ENCODE measurements around the gene POLR2C.

Gene POLR2C

DNA sequence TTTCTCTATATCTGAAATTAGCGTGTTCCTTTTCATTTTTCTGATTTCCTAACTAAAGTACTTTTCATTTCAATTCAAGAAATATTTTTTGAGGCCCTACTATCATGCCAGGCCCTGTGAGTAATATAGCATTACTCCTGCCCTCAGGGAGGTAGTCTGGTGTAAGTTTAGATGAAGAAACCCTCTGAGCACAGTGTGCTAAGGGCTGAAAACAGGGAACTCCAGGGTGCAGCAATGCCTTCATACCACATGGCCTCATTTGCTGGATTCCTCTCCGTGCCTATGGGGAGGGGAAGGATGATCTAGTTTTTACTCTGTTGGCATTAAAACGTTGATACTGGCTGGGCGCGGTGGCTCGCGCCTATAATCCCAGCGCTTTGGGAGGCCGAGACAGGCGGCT lies 10.5 kb upstream of the POLR2C start:
- DNase-seq (ENCODE audit: low spot score), result no peak

DNA sequence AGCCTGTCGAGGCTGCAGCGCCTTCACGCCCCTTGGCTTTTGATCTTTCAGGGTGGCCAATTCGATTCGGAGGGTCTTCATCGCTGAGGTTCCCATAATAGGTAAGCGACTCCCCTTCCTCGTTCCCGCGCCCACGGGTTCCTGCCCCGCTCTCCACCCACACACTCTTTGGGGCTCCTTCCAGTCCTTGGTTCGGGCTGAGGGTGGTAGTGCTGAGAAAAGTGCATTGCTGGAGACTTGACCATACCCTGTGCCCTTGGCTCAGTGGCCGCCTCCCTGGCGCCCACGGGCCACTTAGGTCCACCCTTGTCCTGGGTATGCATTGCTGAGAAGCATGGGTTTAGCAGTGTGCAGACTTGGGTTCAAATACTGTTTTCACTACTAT lies 491 bp downstream of the POLR2C start:
- no peak for DNase-seq (ENCODE audit: low spot score)

- DNase-seq (ENCODE audit: low spot score), result no peak
Observed at GRCh38 chr16:57464523-57464922, 2.0 kb downstream of the POLR2C start.

DNA sequence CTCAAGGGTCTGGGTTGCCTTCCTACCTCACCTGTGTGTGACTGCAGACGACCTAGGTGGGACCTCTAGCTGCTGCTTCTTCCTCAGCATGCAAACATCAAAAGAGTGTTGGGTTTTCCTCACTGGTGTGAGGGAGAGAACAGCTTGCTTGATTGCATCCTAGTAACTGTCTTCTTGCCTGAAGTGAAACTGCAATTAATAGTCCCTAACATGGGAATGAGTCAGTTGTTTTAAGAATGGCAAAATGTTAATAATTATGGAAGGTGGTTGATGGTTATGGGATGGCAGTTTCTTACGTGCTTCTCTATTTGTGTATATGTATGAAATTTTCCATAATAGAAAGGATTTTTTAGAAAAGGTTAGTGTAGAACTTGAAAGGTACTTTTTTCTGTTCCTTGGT lies 5.9 kb downstream of the POLR2C start:
- no peak for DNase-seq (ENCODE audit: low spot score)

GRCh38 chr16:57469046-57469445 lies 6.6 kb downstream of the POLR2C start:
- DNase-seq (ENCODE audit: low spot score), result no peak

DNA sequence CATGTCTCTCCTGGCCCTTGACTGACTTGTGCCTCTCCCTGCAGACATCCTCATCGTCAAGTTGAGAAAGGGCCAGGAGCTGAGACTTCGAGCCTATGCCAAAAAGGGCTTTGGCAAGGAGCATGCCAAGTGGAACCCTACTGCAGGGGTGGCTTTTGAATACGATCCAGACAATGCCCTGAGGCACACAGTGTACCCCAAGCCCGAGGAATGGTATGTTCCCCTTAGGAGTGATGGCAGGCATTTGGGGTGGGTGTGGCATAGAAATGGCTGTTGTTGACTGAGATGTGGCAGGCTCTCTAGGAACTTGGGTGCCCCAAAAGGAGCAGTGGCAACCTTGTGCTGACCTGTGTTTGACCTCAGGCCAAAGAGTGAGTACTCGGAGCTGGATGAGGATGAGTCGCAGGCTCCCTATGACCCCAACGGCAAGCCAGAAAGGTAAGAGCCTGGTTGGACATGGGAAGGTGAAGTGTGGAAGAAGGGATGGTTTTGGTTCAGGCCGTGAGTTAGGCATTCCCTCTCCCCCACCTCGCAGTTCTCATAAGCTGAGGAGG lies 7.5 kb downstream of the POLR2C start:
- DNase-seq (ENCODE audit: low spot score), result no peak

GRCh38 chr16:57470711-57471110 lies 8.2 kb downstream of the POLR2C start:
- DNase-seq (ENCODE audit: low spot score), result no peak

DNA sequence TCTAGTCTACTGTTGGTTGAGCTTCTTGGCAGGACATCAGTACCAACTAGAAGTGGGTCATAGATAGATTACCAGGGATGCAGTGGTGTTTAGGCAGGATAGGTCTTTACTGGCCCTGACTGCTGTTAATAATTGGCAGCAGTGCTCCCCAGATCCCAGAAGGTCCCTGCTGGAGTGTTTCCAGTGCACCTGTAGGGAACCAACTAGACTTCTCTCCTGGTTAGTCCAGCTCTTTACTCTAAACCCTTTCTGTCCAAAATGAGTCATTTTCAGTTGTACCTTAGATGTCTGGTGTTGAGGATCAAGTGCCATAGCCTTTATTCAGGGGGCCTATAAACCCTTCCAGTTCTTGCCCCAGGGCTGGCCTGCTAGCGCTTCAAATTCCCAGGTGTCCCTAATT lies 8.7 kb downstream of the POLR2C start:
- no peak for DNase-seq (ENCODE audit: low spot score)

GRCh38 chr16:57471852-57472664 lies 9.6 kb downstream of the POLR2C start:
- DNase-seq (ENCODE audit: low spot score), result peak; percentile 92

- DNase-seq (ENCODE audit: low spot score), result no peak
Observed at GRCh38 chr16:57472665-57473060, 10.2 kb downstream of the POLR2C start.

DNA sequence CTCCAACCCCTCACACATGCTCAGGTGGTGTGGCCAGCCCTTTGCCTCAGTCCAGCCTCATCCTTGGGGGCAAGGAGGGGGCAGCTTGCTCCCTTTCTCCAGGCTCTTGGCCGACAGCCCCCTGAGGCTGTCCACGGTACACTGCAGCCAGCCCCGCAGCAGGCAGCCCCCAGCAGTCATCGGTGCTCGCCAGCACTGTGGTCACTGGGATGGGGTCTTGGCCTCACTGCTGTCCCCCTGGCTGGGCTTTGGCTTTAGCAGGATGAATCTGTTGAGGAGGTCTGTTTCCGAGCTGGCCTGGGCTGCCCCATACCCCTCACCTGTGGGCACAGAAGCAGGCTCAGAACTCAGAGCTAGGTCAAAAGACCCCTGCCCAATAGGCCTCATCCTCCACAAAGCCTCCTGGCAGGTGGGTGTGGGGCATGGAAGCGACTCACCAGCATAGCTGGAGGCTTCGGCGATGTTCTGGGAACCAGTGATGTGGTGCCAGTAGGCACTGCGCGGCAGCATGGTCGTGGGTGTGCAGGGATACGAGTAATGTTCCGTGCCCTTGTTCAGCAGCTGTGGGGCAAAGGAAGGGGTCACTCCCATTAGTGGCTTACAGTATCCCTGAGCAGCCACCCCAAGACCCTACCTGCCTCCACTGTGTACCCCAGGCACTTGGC lies 10.8 kb downstream of the POLR2C start:
- no peak for DNase-seq (ENCODE audit: low spot score)

DNA sequence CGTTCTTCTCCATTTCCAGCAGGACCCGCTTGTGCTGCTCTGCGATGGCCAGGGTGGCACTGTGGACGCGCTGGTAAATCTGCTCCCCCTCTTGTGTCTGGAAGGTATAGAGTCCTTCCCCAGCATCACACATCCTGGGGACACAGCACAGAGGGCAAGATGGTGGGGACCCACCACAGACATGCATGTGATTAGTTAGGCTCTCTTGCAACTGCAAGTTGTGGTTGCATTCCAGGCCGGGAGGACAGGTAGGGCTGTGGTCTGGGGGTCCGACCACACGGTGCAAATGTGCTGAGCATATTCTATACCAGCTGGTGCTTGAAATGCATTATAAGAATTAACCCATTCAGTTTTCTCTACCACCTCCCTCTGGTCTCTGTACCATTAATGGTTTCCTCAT lies 11.4 kb downstream of the POLR2C start:
- DNase-seq (ENCODE audit: low spot score), result no peak

GRCh38 chr16:57474671-57475661 lies 12.5 kb downstream of the POLR2C start:
- DNase-seq (ENCODE audit: low spot score), result no peak

DNA sequence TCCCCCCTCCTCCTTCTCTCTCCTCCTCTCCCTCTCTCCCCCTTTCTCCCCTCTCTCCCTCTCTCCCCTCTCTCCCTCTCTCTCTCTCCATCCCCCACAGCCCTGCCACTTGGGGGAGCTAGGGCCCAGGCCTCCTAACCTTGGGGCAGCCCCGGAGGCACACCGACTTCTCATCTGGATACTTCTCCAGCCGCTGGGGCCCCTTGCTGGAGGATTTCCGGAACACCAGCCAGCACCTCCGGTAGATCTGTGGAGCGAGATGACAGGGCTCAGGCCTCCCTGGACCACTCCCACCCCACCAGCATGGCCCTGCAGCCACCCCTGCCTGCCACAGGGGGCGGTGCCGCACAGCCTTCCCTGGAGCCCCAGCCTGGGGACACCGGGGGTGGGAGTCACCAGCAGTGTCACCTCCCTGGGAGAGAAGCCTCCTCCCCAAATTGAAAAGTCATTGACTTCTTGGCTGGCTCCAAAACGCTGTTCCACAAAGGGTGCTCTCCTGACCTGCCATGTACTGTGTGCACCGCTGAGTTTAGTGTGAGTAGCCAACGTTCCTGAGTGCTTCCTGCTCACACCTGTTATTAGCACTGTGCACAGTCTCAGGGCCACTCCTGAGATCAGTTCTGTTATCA lies 13.3 kb downstream of the POLR2C start:
- no peak for DNase-seq (ENCODE audit: low spot score)

- no peak for DNase-seq (ENCODE audit: low spot score)
Observed at GRCh38 chr16:57476546-57477410, 14.3 kb downstream of the POLR2C start.

DNA sequence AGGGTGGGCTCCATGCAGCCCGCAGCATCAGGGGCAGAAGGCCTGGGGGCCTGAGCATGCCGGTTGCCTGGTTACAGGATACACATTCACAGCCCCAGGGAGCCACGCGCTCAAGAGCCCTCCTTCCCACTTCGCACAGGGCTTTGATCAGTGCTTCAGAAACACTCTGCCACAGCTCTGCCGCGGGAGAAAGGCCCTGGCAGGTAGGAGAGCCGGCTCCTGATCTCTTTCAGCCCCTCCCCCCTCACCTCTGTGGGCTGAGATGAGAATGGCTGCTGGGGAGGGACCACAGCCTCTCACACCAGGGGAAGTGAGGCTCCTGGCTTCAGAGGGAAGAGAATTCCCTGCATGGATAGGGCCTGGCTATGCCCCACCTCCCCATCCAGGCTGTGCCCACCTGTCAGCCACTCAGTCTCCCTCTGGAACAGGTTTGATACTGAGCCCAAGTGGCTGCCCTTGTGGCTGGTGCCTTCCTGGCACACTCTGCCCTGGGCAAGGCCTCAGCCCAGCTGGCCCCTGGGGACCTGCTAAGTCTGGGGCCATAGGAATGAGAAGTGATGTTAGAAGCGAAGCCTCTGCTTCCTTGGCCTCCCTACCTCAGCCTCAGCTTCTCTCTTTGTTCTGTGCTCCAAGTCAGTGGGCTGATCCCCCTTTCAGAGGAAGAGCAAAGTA lies 15.2 kb downstream of the POLR2C start:
- DNase-seq (ENCODE audit: low spot score), result no peak

DNA sequence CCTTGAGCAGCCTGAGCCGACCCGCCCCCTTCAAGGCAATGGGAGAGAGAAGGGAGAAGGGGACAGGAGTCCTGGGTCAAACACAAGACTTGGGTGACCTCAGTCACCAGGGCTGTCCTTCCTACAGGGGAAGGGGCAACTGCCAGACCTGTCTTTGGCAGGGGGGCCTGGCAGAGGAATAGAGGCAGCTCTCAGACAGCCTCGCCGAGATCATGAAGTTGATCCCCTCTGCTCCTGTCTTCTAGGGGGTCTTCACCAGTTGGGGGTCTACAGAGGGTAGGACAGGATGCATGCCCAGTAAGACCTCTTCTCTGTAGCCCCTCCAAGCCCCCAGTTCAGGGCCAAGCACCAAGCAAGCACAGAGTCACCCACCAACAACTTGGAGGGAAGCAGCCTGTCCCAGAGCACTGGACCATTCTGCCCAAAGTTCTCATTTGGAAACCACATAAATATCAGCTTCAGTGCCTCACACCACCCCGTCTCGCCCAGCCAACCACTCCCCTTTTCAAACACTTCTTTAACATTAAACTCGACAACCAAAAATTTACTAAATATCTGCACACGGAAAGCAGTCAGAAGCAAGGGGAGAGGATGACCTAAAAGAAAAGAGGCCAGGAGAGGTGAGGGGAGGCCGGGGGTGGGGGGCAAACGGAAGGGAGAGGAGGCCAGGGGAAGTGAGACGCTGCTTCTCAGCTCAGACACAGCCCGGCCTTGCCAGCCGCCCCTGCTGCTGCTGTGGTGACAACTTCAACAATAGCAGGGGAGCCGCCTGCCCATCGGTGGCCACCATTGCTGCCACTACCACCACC lies 16.1 kb downstream of the POLR2C start:
- DNase-seq (ENCODE audit: low spot score), result no peak

DNA sequence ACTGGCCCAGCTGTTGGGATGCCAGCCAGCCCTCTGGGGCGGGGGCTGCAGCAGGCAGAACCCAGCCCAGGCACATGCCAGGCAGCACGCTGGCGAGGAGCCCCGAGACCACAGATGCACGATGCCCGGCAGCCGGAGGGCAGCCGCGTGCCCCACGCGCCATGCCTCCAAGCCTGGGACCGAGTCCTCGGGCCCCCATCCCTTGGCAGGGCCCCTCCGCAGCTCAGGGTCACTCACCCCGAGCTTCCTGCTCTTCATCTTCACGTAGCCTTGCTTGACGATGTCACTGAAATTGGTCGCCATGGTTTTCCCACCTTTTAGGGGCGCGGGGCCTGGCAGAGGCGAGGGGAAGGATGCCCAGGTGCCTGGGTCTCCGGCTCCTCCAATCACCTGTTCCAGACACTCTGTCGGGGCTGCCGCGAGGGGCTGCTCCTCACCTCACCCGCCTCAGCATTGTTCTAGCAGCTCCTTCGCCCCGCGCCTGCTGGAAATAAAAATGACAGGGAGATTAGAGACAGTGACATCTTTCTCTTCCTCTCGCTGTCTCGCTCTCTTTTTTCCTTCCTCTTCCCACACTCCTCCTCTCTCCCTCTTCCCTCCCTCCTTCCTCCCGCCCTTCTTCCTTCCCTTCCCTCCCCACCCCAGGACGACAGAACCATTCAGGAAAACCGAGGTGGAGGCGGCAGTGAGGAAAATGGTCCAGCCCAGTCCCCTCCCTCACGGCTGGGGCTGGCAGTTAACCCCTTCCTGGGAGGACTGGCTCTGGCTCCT lies 16.9 kb downstream of the POLR2C start:
- peak; percentile 83 for DNase-seq (ENCODE audit: low spot score)
